ENCODE measurements around the gene GUSB. TPM values are rescaled to one million over a fixed set of nuclear protein-coding genes. Genes with fewer than 3 reads are reported as not detected.

Gene GUSB
- total RNA-seq, 2 experiments from 2014 or later: 49.5 to 50.9 TPM

DNA sequence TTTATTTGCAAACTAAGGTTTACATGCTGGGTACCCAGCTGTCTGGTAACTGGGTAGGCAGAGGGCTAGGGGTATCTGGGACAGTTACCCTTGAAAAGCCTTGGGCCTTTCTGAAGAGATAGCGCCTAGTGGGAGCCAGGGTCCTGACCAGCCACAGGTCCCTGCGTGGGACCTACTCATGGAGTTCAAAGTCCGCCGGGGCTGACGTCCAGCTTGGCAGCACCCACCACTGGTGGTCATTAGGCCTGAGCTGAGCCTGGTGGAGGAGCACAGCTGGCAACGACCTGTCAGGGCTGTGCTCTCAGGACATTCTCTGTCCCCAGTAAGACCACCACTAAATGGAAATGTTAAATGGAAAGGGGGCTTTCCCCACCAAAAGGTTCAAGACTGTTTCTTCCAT is 20.0 kb downstream of the GUSB start:
- no peak for DNase-seq (ENCODE audit: low spot score)
- Histone ChIP-seq H4K20me1 (ENCODE audit: insufficient read depth, low read length) (no peaks in the 10 kb centered on the region), H3K79me2 (ENCODE audit: insufficient read depth, low read depth, low read length) (no peaks in the 10 kb centered on the region), H3K4me3 (ENCODE audit: low read depth, low read length, poor library complexity, severe bottlenecking) (no peak overlapping the region), H3K27ac (ENCODE audit: low read depth, low read length, poor library complexity, severe bottlenecking) (no peak overlapping the region), H3K4me1 (ENCODE audit: insufficient read depth, low read length, poor library complexity, severe bottlenecking) (no peaks in the 10 kb centered on the region), H3K4me2 (ENCODE audit: low read length) (no peak overlapping the region), H3K36me3 (ENCODE audit: insufficient read depth, low read length) (peaks cover 98% of the 10 kb centered on the region), H3K9me3 (ENCODE audit: low read length) (no peaks in the 10 kb centered on the region), H3K9me2 (ENCODE audit: insufficient read depth, low read length) (no peaks in the 10 kb centered on the region), H2AFZ (ENCODE audit: low read length) (no peak overlapping the region)
- no TSS peak for BruUV-seq (replicated peaks)
- ChIA-PET POLR2A (interaction anchor here (0.8 to 0.9 kb wide), 2 partner anchors 12 to 20 kb away, joined by 3 to 4 read pairs; partner anchors contain the start of gene GUSB), CTCF (ENCODE audit: unreplicated experiment) (no interaction called here)
- intact Hi-C loops (cut with micrococcal nuclease; ENCODE audit: unreplicated experiment): no loop called here
- no peak for TF ChIP-seq EZH2phosphoT487 (IDR thresholded peaks at IDR 0.05; ENCODE audit: borderline replicate concordance, low read depth, low read length)
- TF ChIP-seq, protein P1, sequence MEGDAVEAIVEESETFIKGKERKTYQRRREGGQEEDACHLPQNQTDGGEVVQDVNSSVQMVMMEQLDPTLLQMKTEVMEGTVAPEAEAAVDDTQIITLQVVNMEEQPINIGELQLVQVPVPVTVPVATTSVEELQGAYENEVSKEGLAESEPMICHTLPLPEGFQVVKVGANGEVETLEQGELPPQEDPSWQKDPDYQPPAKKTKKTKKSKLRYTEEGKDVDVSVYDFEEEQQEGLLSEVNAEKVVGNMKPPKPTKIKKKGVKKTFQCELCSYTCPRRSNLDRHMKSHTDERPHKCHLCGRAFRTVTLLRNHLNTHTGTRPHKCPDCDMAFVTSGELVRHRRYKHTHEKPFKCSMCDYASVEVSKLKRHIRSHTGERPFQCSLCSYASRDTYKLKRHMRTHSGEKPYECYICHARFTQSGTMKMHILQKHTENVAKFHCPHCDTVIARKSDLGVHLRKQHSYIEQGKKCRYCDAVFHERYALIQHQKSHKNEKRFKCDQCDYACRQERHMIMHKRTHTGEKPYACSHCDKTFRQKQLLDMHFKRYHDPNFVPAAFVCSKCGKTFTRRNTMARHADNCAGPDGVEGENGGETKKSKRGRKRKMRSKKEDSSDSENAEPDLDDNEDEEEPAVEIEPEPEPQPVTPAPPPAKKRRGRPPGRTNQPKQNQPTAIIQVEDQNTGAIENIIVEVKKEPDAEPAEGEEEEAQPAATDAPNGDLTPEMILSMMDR (conservative IDR thresholded peaks at IDR 0.05; ENCODE audit: low read length): no peak

DNA sequence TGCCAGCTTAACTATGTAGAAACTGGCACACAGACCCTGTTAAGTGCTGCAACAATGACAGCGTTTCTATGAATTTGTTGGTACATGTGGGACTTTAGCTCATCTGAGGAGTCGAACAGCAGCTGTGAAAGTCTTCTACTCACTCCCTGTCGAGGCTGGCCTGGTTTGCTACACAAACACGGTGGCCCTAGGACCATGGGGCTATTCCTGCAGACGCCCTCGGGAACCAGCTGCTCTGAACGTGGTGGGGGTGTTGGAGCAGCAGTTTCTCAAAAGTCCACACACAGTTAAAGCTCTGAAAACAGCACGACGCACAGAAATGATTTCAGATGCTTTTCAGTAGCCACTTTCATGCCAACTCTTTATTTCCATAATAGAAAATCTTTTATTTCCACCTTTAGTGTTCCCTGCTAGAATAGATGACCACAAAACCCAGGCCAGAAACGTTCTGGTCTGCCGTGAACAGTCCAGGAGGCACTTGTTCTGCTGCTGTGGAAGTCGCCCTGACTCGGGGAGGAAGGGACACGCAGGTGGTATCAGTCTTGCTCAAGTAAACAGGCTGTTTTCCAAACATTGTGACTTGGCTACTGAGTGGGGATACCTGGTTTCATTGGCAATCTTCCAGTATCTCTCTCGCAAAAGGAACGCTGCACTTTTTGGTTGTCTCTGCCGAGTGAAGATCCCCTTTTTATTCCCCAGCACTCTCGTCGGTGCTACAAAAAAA is 21.5 kb downstream of the GUSB start:
- no peaks in the 10 kb centered on the region for H3K9me3 ChIP-seq (ENCODE audit: low read length)
- BruUV-seq (replicated peaks): no TSS peak

DNA sequence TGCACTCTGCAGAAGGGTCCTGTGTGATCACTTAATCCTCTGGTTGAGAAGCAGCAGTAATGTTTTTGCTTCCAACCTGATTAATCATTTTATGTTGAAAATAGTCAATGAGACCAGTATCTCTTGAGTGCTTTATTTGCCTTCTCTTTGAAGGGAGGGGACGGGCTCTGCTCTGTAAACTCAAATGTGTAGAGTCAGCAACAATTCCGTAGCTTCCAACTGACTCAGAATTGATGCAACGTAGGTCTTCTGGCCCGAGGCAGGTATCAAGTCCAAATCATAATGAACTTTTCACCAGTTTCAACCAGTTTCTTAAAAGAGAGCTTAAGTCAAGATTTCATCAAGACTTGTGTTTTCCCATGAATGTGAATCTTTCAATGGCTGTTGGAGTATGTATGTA is 26.3 kb downstream of the GUSB start:
- H3K4me2 ChIP-seq (ENCODE audit: low read length): no peak overlapping the region
- no peaks in the 10 kb centered on the region; the same call in 1 of the 2 replicates for H3K79me2 ChIP-seq (ENCODE audit: insufficient read depth, low read depth, low read length)
- H3K4me1 ChIP-seq (ENCODE audit: insufficient read depth, low read length, poor library complexity, severe bottlenecking): no peaks in the 10 kb centered on the region
- H3K4me3 ChIP-seq (ENCODE audit: low read depth, low read length, poor library complexity, severe bottlenecking): no peak overlapping the region
- H2AFZ ChIP-seq (ENCODE audit: low read length): no peak overlapping the region
- POLR2A ChIA-PET: no interaction called here
- BruUV-seq (replicated peaks): no TSS peak
- intact Hi-C loops (cut with micrococcal nuclease; ENCODE audit: unreplicated experiment): no loop called here
- H3K9me2 ChIP-seq (ENCODE audit: insufficient read depth, low read length): no peaks in the 10 kb centered on the region
- H4K20me1 ChIP-seq (ENCODE audit: insufficient read depth, low read length): no peaks in the 10 kb centered on the region
- H3K36me3 ChIP-seq (ENCODE audit: insufficient read depth, low read length): peaks cover 75% of the 10 kb centered on the region
- H3K27ac ChIP-seq (ENCODE audit: low read depth, low read length, poor library complexity, severe bottlenecking): no peak overlapping the region
- CTCF ChIA-PET (ENCODE audit: unreplicated experiment): no interaction called here
- H3K9me3 ChIP-seq (ENCODE audit: low read length): no peaks in the 10 kb centered on the region
- no peak for DNase-seq (ENCODE audit: low spot score)
- TF ChIP-seq EZH2phosphoT487 (IDR thresholded peaks at IDR 0.05; ENCODE audit: borderline replicate concordance, low read depth, low read length): no peak
- TF ChIP-seq, protein P1 (conservative IDR thresholded peaks at IDR 0.05; ENCODE audit: low read length): no peak

More for the DNA sequence above, 21.5 kb downstream of the GUSB start:
- POLR2A ChIA-PET: no interaction called here
- H3K4me3 ChIP-seq (ENCODE audit: low read depth, low read length, poor library complexity, severe bottlenecking): no peak overlapping the region
- intact Hi-C loops (cut with micrococcal nuclease; ENCODE audit: unreplicated experiment): no loop called here
- no peaks in the 10 kb centered on the region for H3K4me1 ChIP-seq (ENCODE audit: insufficient read depth, low read length, poor library complexity, severe bottlenecking)
- TF ChIP-seq EZH2phosphoT487 (IDR thresholded peaks at IDR 0.05; ENCODE audit: borderline replicate concordance, low read depth, low read length): no peak
- TF ChIP-seq, protein P1 (conservative IDR thresholded peaks at IDR 0.05; ENCODE audit: low read length): no peak
- no peak for DNase-seq (ENCODE audit: low spot score)
- H3K79me2 ChIP-seq (ENCODE audit: insufficient read depth, low read depth, low read length): no peaks in the 10 kb centered on the region
- H3K9me2 ChIP-seq (ENCODE audit: insufficient read depth, low read length): no peaks in the 10 kb centered on the region
- H3K36me3 ChIP-seq (ENCODE audit: insufficient read depth, low read length): peaks cover 98% of the 10 kb centered on the region
- CTCF ChIA-PET (ENCODE audit: unreplicated experiment): no interaction called here
- no peak overlapping the region for H3K27ac ChIP-seq (ENCODE audit: low read depth, low read length, poor library complexity, severe bottlenecking)
- no peak overlapping the region for H3K4me2 ChIP-seq (ENCODE audit: low read length)
- H2AFZ ChIP-seq (ENCODE audit: low read length): no peak overlapping the region
- H4K20me1 ChIP-seq (ENCODE audit: insufficient read depth, low read length): no peaks in the 10 kb centered on the region
